ENCODE results near the gene RPTOR.

DNA sequence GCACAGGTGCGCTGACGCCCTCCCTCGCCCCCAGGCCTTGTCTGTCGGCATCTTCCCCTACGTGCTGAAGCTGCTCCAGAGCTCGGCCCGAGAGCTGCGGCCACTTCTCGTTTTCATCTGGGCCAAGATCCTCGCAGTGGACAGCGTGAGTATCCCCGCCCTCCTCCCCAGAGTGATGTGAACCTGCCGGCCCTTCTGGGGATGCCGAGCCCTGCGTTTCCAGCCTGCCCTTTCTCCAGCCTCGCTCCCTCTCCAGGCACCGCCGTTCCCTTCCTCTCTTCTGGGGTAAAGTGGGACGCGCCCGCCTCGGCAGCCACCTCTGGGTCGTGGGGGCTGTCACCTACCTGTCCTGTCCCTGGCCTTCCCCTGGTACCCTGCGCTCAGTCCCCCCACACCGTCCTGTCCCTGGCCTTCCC is 313.1 kb downstream of the RPTOR start:
- TF ChIP-seq ZNF70 (CRISPR knock-in tag; IDR thresholded peaks at IDR 0.05), result no peak
- no peak for TF ChIP-seq ARNTL (CRISPR knock-in tag; IDR thresholded peaks at IDR 0.05; ENCODE audit: borderline replicate concordance, low read depth)
- TF ChIP-seq ZFP30 (CRISPR knock-in tag; IDR thresholded peaks at IDR 0.05), result no peak
- TF ChIP-seq, protein P1, sequence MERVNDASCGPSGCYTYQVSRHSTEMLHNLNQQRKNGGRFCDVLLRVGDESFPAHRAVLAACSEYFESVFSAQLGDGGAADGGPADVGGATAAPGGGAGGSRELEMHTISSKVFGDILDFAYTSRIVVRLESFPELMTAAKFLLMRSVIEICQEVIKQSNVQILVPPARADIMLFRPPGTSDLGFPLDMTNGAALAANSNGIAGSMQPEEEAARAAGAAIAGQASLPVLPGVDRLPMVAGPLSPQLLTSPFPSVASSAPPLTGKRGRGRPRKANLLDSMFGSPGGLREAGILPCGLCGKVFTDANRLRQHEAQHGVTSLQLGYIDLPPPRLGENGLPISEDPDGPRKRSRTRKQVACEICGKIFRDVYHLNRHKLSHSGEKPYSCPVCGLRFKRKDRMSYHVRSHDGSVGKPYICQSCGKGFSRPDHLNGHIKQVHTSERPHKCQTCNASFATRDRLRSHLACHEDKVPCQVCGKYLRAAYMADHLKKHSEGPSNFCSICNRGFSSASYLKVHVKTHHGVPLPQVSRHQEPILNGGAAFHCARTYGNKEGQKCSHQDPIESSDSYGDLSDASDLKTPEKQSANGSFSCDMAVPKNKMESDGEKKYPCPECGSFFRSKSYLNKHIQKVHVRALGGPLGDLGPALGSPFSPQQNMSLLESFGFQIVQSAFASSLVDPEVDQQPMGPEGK (CRISPR knock-in tag; IDR thresholded peaks at IDR 0.05; ENCODE audit: borderline replicate concordance), result no peak
- no peak for TF ChIP-seq ZNF565 (CRISPR knock-in tag; conservative IDR thresholded peaks at IDR 0.05; ENCODE audit: low read depth)
- TF ChIP-seq CSDC2 (CRISPR knock-in tag; IDR thresholded peaks at IDR 0.05), result no peak
- no peak for TF ChIP-seq TCF4 (CRISPR knock-in tag; IDR thresholded peaks at IDR 0.05; ENCODE audit: borderline replicate concordance)
- no peak for TF ChIP-seq SNAI2 (CRISPR knock-in tag; IDR thresholded peaks at IDR 0.05)

Measured in SK-N-SH treated with all-trans-retinoic acid at 6 μM for 48 hours (cell line).